ENCODE measurements around the gene KLHL35. TPM values are rescaled to one million over a fixed set of nuclear protein-coding genes. Genes with fewer than 3 reads are reported as not detected.
A peak's percentile ranks its signal among the peaks of the same experiment; 100 is the strongest.

Gene KLHL35
- total and polyA plus RNA-seq, 2 experiments from 2014 or later, result 0.63 to 1.7 TPM

- Histone ChIP-seq H3K27me3 (no peaks in the 10 kb centered on the region), H3K27ac (peak overlapping the region; percentile 50)
- whole genome bisulfite sequencing (ENCODE audit: low lambda C conversion rate, missing lambda C conversion rate), result 58% methylated on average over 3 of the region's 3 CpGs
These were observed 45.2 kb downstream of the KLHL35 start for GRCh38 chr11:75387736-75388294.

GRCh38 chr11:75386942-75387630 lies 45.9 kb downstream of the KLHL35 start:
- Histone ChIP-seq H3K9me3 (ENCODE audit: low read depth) (no peaks in the 10 kb centered on the region), H3K4me1 (ENCODE audit: insufficient read depth) (peaks cover 14% of the 10 kb centered on the region), H3K9me2 (replicated peaks; ENCODE audit: insufficient read depth) (no peaks in the 10 kb centered on the region), H3K4me3 (no peak overlapping the region), H3K27ac (peak overlapping the region; percentile 50), H3K4me2 (no peak overlapping the region), H2AFZ (no peak overlapping the region), H3K27me3 (no peaks in the 10 kb centered on the region), H4K20me1 (ENCODE audit: insufficient read depth, poor library complexity, severe bottlenecking) (no peaks in the 10 kb centered on the region), H3K79me2 (no peaks in the 10 kb centered on the region), H3K36me3 (replicated peaks; ENCODE audit: insufficient read depth, low read depth) (no peaks in the 10 kb centered on the region)
- TF ChIP-seq CTCF (IDR thresholded peaks at IDR 0.05; ENCODE audit: poor library complexity) (no peak), EZH2 (IDR thresholded peaks at IDR 0.05; ENCODE audit: borderline replicate concordance) (no peak), EZH2phosphoT487 (IDR thresholded peaks at IDR 0.05; ENCODE audit: low read depth, severe bottlenecking, unreplicated experiment) (no peak)
- 21% methylated on average over 3 of the region's 3 CpGs for WGBS (ENCODE audit: low lambda C conversion rate, missing lambda C conversion rate)
- peak; percentile 48 for DNase-seq (ENCODE audit: low spot score)

More at GRCh38 chr11:75387736-75388294, 45.2 kb downstream of the KLHL35 start:
- no peak overlapping the region for H3K4me3 ChIP-seq
- no peak overlapping the region for H3K4me2 ChIP-seq
- no peaks in the 10 kb centered on the region for H3K9me2 ChIP-seq (replicated peaks; ENCODE audit: insufficient read depth)
- TF ChIP-seq EZH2phosphoT487 (IDR thresholded peaks at IDR 0.05; ENCODE audit: low read depth, severe bottlenecking, unreplicated experiment) (no peak), EZH2 (IDR thresholded peaks at IDR 0.05; ENCODE audit: borderline replicate concordance) (no peak), CTCF (IDR thresholded peaks at IDR 0.05; ENCODE audit: poor library complexity) (no peak)
- H2AFZ ChIP-seq, result no peak overlapping the region
- H3K36me3 ChIP-seq (replicated peaks; ENCODE audit: insufficient read depth, low read depth), result no peaks in the 10 kb centered on the region
- DNase-seq (ENCODE audit: low spot score), result no peak
- no peaks in the 10 kb centered on the region for H3K9me3 ChIP-seq (ENCODE audit: low read depth)
- peaks cover 14% of the 10 kb centered on the region for H3K4me1 ChIP-seq (ENCODE audit: insufficient read depth)
- no peaks in the 10 kb centered on the region for H3K79me2 ChIP-seq
- H4K20me1 ChIP-seq (ENCODE audit: insufficient read depth, poor library complexity, severe bottlenecking), result no peaks in the 10 kb centered on the region

GRCh38 chr11:75384438-75385080 lies 48.4 kb downstream of the KLHL35 start:
- H3K9me2 ChIP-seq (replicated peaks; ENCODE audit: insufficient read depth), result no peaks in the 10 kb centered on the region
- TF ChIP-seq CTCF (IDR thresholded peaks at IDR 0.05; ENCODE audit: poor library complexity) (peak; percentile 99), EZH2phosphoT487 (IDR thresholded peaks at IDR 0.05; ENCODE audit: low read depth, severe bottlenecking, unreplicated experiment) (no peak)
- H3K79me2 ChIP-seq, result no peaks in the 10 kb centered on the region
- H2AFZ ChIP-seq, result no peak overlapping the region
- H3K4me3 ChIP-seq, result no peak overlapping the region
- WGBS (ENCODE audit: low lambda C conversion rate, missing lambda C conversion rate), result 28% methylated on average over 24 of the region's 24 CpGs
- H3K4me1 ChIP-seq (ENCODE audit: insufficient read depth), result peaks cover 27% of the 10 kb centered on the region
- H3K9me3 ChIP-seq (ENCODE audit: low read depth), result no peaks in the 10 kb centered on the region
- H3K4me2 ChIP-seq, result peak overlapping the region; percentile 50
- peak; percentile 90 for DNase-seq (ENCODE audit: low spot score)
- H3K36me3 ChIP-seq (replicated peaks; ENCODE audit: insufficient read depth, low read depth), result no peaks in the 10 kb centered on the region
- H4K20me1 ChIP-seq (ENCODE audit: insufficient read depth, poor library complexity, severe bottlenecking), result no peaks in the 10 kb centered on the region
- H3K27ac ChIP-seq, result no peak overlapping the region
- H3K27me3 ChIP-seq, result no peaks in the 10 kb centered on the region
